Measurements from ENCODE around the gene DAP. TPM values are rescaled to one million over a fixed set of nuclear protein-coding genes. Genes with fewer than 3 reads are reported as not detected.
"Not testable (repeated sequence)": the region's sequence is repeated elsewhere in the genome, so short reads cannot be mapped to it uniquely, and the experiment has no call there.

DAP gene
- total RNA-seq, 1 experiment from 2014 or later, result 17.1 TPM

- DNase-seq (ENCODE audit: low read depth, low spot score), result no peak
- in situ Hi-C loops (cut with HindIII; ENCODE audit: low pct_unique_long_range_greater_than_20kb, low sequenced_read_pairs), result no loop called here
These were observed 35.4 kb downstream of the DAP start for GRCh38 chr5:10725636-10726035.

GRCh38 chr5:10724781-10725507 is 36.1 kb downstream of the DAP start:
- in situ Hi-C loops (cut with HindIII; ENCODE audit: low pct_unique_long_range_greater_than_20kb, low sequenced_read_pairs), result no loop called here
- peak; percentile 70 for DNase-seq (ENCODE audit: low read depth, low spot score)

- DNase-seq (ENCODE audit: low read depth, low spot score), result no peak
- in situ Hi-C loops (cut with HindIII; ENCODE audit: low pct_unique_long_range_greater_than_20kb, low sequenced_read_pairs), result no loop called here
These were observed 37.5 kb downstream of the DAP start for GRCh38 chr5:10723514-10723913.

- DNase-seq (ENCODE audit: low read depth, low spot score); in situ Hi-C loops (cut with HindIII; ENCODE audit: low pct_unique_long_range_greater_than_20kb, low sequenced_read_pairs): not testable (repeated sequence)
These were observed 40.3 kb downstream of the DAP start for GRCh38 chr5:10720766-10721165.

GRCh38 chr5:10719965-10720364 is 41.1 kb downstream of the DAP start:
- DNase-seq (ENCODE audit: low read depth, low spot score), result no peak
- in situ Hi-C loops (cut with HindIII; ENCODE audit: low pct_unique_long_range_greater_than_20kb, low sequenced_read_pairs), result no loop called here

- in situ Hi-C loops (cut with HindIII; ENCODE audit: low pct_unique_long_range_greater_than_20kb, low sequenced_read_pairs); DNase-seq (ENCODE audit: low read depth, low spot score): not testable (repeated sequence)
These were observed 42.4 kb downstream of the DAP start for GRCh38 chr5:10718617-10719016.

GRCh38 chr5:10716825-10717224 is 44.2 kb downstream of the DAP start:
- DNase-seq (ENCODE audit: low read depth, low spot score); in situ Hi-C loops (cut with HindIII; ENCODE audit: low pct_unique_long_range_greater_than_20kb, low sequenced_read_pairs): not testable (repeated sequence)

GRCh38 chr5:10715605-10716290 is 45.3 kb downstream of the DAP start:
- in situ Hi-C loops (cut with HindIII; ENCODE audit: low pct_unique_long_range_greater_than_20kb, low sequenced_read_pairs), result no loop called here
- DNase-seq (ENCODE audit: low read depth, low spot score), result no peak

GRCh38 chr5:10712574-10713366 is 48.3 kb downstream of the DAP start:
- in situ Hi-C loops (cut with HindIII; ENCODE audit: low pct_unique_long_range_greater_than_20kb, low sequenced_read_pairs), result no loop called here
- no peak for DNase-seq (ENCODE audit: low read depth, low spot score)

- no peak for DNase-seq (ENCODE audit: low read depth, low spot score)
- in situ Hi-C loops (cut with HindIII; ENCODE audit: low pct_unique_long_range_greater_than_20kb, low sequenced_read_pairs), result no loop called here
These were observed 49.5 kb downstream of the DAP start for GRCh38 chr5:10711562-10711961.

GRCh38 chr5:10710513-10711128 is 50.4 kb downstream of the DAP start:
- DNase-seq (ENCODE audit: low read depth, low spot score), result no peak
- in situ Hi-C loops (cut with HindIII; ENCODE audit: low pct_unique_long_range_greater_than_20kb, low sequenced_read_pairs), result no loop called here

GRCh38 chr5:10709933-10710332 is 51.1 kb downstream of the DAP start:
- in situ Hi-C loops (cut with HindIII; ENCODE audit: low pct_unique_long_range_greater_than_20kb, low sequenced_read_pairs), result no loop called here
- no peak for DNase-seq (ENCODE audit: low read depth, low spot score)

GRCh38 chr5:10709409-10709808 is 51.6 kb downstream of the DAP start:
- no peak for DNase-seq (ENCODE audit: low read depth, low spot score)
- in situ Hi-C loops (cut with HindIII; ENCODE audit: low pct_unique_long_range_greater_than_20kb, low sequenced_read_pairs), result no loop called here

- in situ Hi-C loops (cut with HindIII; ENCODE audit: low pct_unique_long_range_greater_than_20kb, low sequenced_read_pairs), result no loop called here
- DNase-seq (ENCODE audit: low read depth, low spot score), result no peak
These were observed 52.7 kb downstream of the DAP start for GRCh38 chr5:10708189-10708944.

GRCh38 chr5:10707198-10708142 is 53.6 kb downstream of the DAP start:
- in situ Hi-C loops (cut with HindIII; ENCODE audit: low pct_unique_long_range_greater_than_20kb, low sequenced_read_pairs), result no loop called here
- no peak for DNase-seq (ENCODE audit: low read depth, low spot score)

GRCh38 chr5:10706326-10706725 is 54.7 kb downstream of the DAP start:
- DNase-seq (ENCODE audit: low read depth, low spot score), result no peak
- in situ Hi-C loops (cut with HindIII; ENCODE audit: low pct_unique_long_range_greater_than_20kb, low sequenced_read_pairs), result no loop called here

Measured in SK-MEL-5 (cell line).